Astrocyte (in vitro differentiated cells and primary cell): Measurements from ENCODE around the gene NOXO1.

Experiments
- EZH2 ChIP-seq: IDR thresholded peaks from 2 replicates; pipeline ENCODE4 v1.6.1; 2012; ENCODE audit warnings: mild to moderate bottlenecking, low read length, inconsistent platforms; ENCODE audit not compliant: insufficient read depth
- TF ChIP-seq, protein P1 (sequence below): IDR thresholded peaks from 2 replicates; pipeline ENCODE4 v1.5.1; 2011; ENCODE audit warnings: low read depth, mild to moderate bottlenecking, inconsistent platforms, low read length, moderate library complexity; ENCODE audit not compliant: insufficient read depth

DNA sequence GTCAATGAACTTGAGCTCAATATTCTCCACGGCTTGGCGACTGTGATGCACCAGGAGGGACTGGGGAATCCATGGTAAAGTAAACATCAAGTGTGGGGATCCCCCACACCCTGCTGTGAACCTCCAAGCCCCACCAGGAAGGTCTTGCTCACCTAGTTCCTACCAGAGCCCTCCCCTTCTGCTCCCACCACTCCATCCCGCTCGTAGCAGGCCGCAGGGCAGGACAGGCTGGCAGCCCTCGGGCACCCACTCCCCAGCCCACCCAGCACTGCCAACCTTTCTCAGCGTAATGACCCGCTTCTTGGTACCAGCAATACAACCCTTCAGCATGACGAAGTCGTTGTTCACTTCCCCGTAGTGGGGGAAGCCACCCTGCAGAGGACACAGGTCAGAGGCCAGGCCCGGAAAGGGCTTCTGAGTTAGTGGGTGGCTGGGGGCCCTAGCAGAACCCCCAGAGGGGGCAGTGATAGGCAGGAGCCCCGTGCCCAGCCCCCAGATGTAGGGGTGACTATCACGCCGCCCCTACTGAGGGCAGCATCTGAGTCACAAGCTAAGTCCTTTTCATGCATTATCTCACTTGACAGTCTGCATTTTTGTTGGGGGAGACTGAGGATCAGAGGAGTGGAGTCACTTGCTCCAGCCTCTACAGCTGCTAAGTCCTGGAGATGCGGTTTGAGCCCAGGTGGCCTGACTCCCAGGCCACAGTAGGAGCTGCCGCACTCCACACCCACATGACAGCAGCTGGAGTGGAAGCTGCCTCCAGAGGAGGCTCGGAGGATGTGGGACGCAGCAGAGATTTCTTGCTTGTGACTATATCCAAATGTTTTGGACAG, 35.5 kb downstream of the NOXO1 start:
- TF ChIP-seq, protein P1, sequence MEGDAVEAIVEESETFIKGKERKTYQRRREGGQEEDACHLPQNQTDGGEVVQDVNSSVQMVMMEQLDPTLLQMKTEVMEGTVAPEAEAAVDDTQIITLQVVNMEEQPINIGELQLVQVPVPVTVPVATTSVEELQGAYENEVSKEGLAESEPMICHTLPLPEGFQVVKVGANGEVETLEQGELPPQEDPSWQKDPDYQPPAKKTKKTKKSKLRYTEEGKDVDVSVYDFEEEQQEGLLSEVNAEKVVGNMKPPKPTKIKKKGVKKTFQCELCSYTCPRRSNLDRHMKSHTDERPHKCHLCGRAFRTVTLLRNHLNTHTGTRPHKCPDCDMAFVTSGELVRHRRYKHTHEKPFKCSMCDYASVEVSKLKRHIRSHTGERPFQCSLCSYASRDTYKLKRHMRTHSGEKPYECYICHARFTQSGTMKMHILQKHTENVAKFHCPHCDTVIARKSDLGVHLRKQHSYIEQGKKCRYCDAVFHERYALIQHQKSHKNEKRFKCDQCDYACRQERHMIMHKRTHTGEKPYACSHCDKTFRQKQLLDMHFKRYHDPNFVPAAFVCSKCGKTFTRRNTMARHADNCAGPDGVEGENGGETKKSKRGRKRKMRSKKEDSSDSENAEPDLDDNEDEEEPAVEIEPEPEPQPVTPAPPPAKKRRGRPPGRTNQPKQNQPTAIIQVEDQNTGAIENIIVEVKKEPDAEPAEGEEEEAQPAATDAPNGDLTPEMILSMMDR: no peak
- no peak for TF ChIP-seq EZH2
